Measurements from ENCODE around the gene NDUFS3. TPM values are rescaled to one million over a fixed set of nuclear protein-coding genes. Genes with fewer than 3 reads are reported as not detected.

NDUFS3 gene
- total and polyA plus RNA-seq, 2 of the 13 experiments (the other 11 are each of a cell fraction or from before 2014, with no cell fraction given), result 151 to 184 TPM

GRCh38 chr11:47565340-47566148, 13.3 kb upstream of the NDUFS3 start, which contains the start of gene PTPMT1:
Gene PTPMT1 (plus strand): TSS chr11:47565599. CDS start chr11:47565623, 24 bp downstream.
- no peaks in the 10 kb centered on the region for H3K27me3 ChIP-seq (ENCODE audit: control insufficient read depth in 1 of 2, insufficient read depth in 2 of 2, low read length in 2 of 2)
- CTCF ChIA-PET (ENCODE audit: low intra/inter-chr PET ratio, low total read pairs), result no interaction called here
- H3K36me3 ChIP-seq (replicated peaks in 1 of 2; ENCODE audit: control insufficient read depth in 1 of 2, insufficient read depth in 2 of 2, low read length in 2 of 2), result peaks cover 5 to 11% of the 10 kb centered on the region in 2 experiments; a peak in 4 of 5 replicates
- H3K4me3 ChIP-seq (replicated peaks in 1 of 3; ENCODE audit: insufficient read depth in 1 of 3, low read depth in 2 of 3, low read length in 3 of 3), result peak within 1 kb of the TSS; percentile 87 to 97 (median 97)
- H2AFZ ChIP-seq (ENCODE audit: low read length), result peak within 1 kb of the TSS; percentile 42
- DNase-seq (ENCODE audit: low spot score) (peak; percentile 68), ATAC-seq (peak; percentile 98), FAIRE-seq (no peak)
- no TSS peak for BruUV-seq (replicated peaks)
- peak within 1 kb of the TSS; percentile 99 for H3K9ac ChIP-seq (ENCODE audit: insufficient read depth, low read depth, low read length)
- no CpG with 5 or more reads among the region's 86 CpGs for WGBS (ENCODE audit: low lambda C conversion rate)
- H3K4me1 ChIP-seq (ENCODE audit: insufficient read depth, low read length), result peaks cover 26% of the 10 kb centered on the region
- H3K9me3 ChIP-seq (ENCODE audit: low read length), result no peaks in the 10 kb centered on the region
- H3K79me2 ChIP-seq (ENCODE audit: insufficient read depth, low read length), result peaks cover 31% of the 10 kb centered on the region
- intact Hi-C loops (cut with micrococcal nuclease; ENCODE audit: unreplicated experiment), result no loop called here
- peak within 1 kb of the TSS; percentile 94 for H3K4me2 ChIP-seq (ENCODE audit: low read depth, low read length)
- POLR2A ChIA-PET, result interaction anchor here (0.8 to 3.9 kb wide), 8 partner anchors 9 to 153 kb away, joined by 3 to 19 read pairs (median 4); partner anchors contain the start of genes CELF1, KBTBD4 and NDUFS3
- H4K20me1 ChIP-seq (ENCODE audit: insufficient read depth, low read length), result no peaks in the 10 kb centered on the region
- in situ Hi-C loops (cut with HindIII; ENCODE audit: extremely low pct_ligation_motif_present, low pct_unique_long_range_greater_than_20kb), result no loop called here
- peak within 1 kb of the TSS; percentile 85 for H3K27ac ChIP-seq (ENCODE audit: extremely low read length, insufficient read depth, low read length)
- TF ChIP-seq ZNF644 (CRISPR knock-in tag; IDR thresholded peaks at IDR 0.05; ENCODE audit: low read depth) (no peak), CREB3 (CRISPR knock-in tag; IDR thresholded peaks at IDR 0.05) (no peak), IRF2 (CRISPR knock-in tag; IDR thresholded peaks at IDR 0.05) (peak; percentile 47; the same call in 1 of the 2 replicates), MTERF4 (CRISPR knock-in tag; IDR thresholded peaks at IDR 0.05) (no peak; the same call in 1 of the 2 replicates), SATB2 (CRISPR knock-in tag; IDR thresholded peaks at IDR 0.05) (no peak), PBX2 (CRISPR knock-in tag; IDR thresholded peaks at IDR 0.05) (no peak), PCBP1 (IDR thresholded peaks at IDR 0.05; ENCODE audit: borderline replicate concordance, low read depth, low read length) (no peak), FUBP1 (CRISPR knock-in tag; IDR thresholded peaks at IDR 0.05; ENCODE audit: borderline replicate concordance) (no peak), ZNF816 (CRISPR knock-in tag; IDR thresholded peaks at IDR 0.05; ENCODE audit: borderline replicate concordance) (no peak), ZFP90 (CRISPR knock-in tag; IDR thresholded peaks at IDR 0.05; ENCODE audit: borderline replicate concordance) (peak; percentile 81; the same call in 1 of the 2 replicates), ZNF235 (CRISPR knock-in tag; IDR thresholded peaks at IDR 0.05; ENCODE audit: borderline replicate concordance) (no peak), ZNF329 (CRISPR knock-in tag; IDR thresholded peaks at IDR 0.05; ENCODE audit: low read depth) (no peak), DR1 (CRISPR knock-in tag; IDR thresholded peaks at IDR 0.05) (peak; percentile 83), MTA3 (CRISPR knock-in tag; IDR thresholded peaks at IDR 0.05) (no peak), ATF4 (CRISPR knock-in tag; IDR thresholded peaks at IDR 0.05) (no peak)

All from HepG2 (cell line).